ENCODE results near the gene BLOC1S2.
"Not testable (repeated sequence)": the region's sequence is repeated elsewhere in the genome, so short reads cannot be mapped to it uniquely, and the experiment has no call there.

Gene BLOC1S2

DNA sequence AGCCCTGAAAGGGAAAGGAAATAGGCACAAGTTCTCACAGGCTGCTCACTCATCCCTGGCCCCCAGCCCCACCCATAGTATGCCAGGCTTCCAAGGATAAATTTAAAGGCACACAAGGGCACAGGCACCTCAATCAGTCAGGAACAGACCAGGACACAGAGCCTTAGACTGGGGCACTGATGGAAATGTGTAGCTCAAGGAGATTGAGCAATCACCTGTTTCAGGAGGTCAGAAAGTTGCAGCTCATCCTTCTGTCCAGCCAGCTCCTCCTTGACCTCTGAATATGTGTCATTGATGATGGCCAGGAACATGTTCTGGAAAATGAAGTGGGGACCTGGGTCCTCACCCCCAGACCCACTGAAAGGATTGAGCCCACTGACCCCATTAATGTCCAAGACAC is 6.6 kb upstream of the BLOC1S2 start:
- Histone ChIP-seq H3K27ac (ENCODE audit: low read depth, low read length) (no peak overlapping the region), H3K4me3 (ENCODE audit: low read depth in 1 of 2, low read length in 2 of 2) (no peak overlapping the region), H3K9me3 (ENCODE audit: control insufficient read depth in 1 of 2, low read length in 2 of 2) (no peaks in the 10 kb centered on the region), H3K4me1 (ENCODE audit: control insufficient read depth in 1 of 2, insufficient read depth in 2 of 2, low read length in 2 of 2) (peaks cover 0 to 5% of the 10 kb centered on the region in 2 donors), H3K9ac (ENCODE audit: low read depth in 1 of 2, low read length in 2 of 2) (no peak overlapping the region), H3K27me3 (ENCODE audit: control insufficient read depth in 1 of 2, insufficient read depth in 2 of 2, low read length in 2 of 2) (no peaks in the 10 kb centered on the region), H3K36me3 (ENCODE audit: control insufficient read depth in 1 of 2, insufficient read depth in 2 of 2, low read length in 2 of 2) (no peaks in the 10 kb centered on the region)

GRCh38 chr10:100292300-100292699 is 5.8 kb upstream of the BLOC1S2 start:
- H3K36me3 ChIP-seq (ENCODE audit: control insufficient read depth in 1 of 2, insufficient read depth in 2 of 2, low read length in 2 of 2); H3K27ac ChIP-seq (ENCODE audit: low read depth, low read length); H3K9me3 ChIP-seq (ENCODE audit: control insufficient read depth in 1 of 2, low read length in 2 of 2); H3K4me1 ChIP-seq (ENCODE audit: control insufficient read depth in 1 of 2, insufficient read depth in 2 of 2, low read length in 2 of 2); H3K4me3 ChIP-seq (ENCODE audit: low read depth in 1 of 2, low read length in 2 of 2); H3K27me3 ChIP-seq (ENCODE audit: control insufficient read depth in 1 of 2, insufficient read depth in 2 of 2, low read length in 2 of 2); H3K9ac ChIP-seq (ENCODE audit: low read depth in 1 of 2, low read length in 2 of 2): not testable (repeated sequence)

DNA sequence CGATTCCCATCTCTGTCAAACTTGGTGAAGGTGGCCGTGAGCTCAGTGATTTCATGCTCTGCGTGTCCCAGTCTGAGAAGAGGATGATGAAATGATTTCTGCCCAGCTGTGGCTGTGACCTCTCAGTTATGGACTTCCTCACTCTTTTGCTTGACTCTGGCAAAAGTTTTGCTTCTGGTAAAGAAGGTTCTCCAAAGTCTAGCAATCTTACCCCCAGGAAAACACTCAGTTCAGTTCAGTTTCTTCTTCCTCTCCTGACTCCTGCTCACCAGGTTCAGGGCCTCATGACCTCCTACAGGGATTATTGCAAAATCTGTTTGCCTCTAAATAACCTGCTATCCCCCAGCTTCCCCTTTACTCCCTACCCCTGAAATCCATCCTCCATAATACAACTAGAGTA is 4.9 kb upstream of the BLOC1S2 start:
- Histone ChIP-seq H3K27ac (ENCODE audit: low read depth, low read length) (no peak overlapping the region), H3K9me3 (ENCODE audit: control insufficient read depth in 1 of 2, low read length in 2 of 2) (no peaks in the 10 kb centered on the region), H3K9ac (ENCODE audit: low read depth in 1 of 2, low read length in 2 of 2) (no peak overlapping the region), H3K4me3 (ENCODE audit: low read depth in 1 of 2, low read length in 2 of 2) (no peak overlapping the region), H3K27me3 (ENCODE audit: control insufficient read depth in 1 of 2, insufficient read depth in 2 of 2, low read length in 2 of 2) (no peaks in the 10 kb centered on the region), H3K36me3 (ENCODE audit: control insufficient read depth in 1 of 2, insufficient read depth in 2 of 2, low read length in 2 of 2) (no peaks in the 10 kb centered on the region), H3K4me1 (ENCODE audit: control insufficient read depth in 1 of 2, insufficient read depth in 2 of 2, low read length in 2 of 2) (peaks cover 7 to 13% of the 10 kb centered on the region in 2 donors)

DNA sequence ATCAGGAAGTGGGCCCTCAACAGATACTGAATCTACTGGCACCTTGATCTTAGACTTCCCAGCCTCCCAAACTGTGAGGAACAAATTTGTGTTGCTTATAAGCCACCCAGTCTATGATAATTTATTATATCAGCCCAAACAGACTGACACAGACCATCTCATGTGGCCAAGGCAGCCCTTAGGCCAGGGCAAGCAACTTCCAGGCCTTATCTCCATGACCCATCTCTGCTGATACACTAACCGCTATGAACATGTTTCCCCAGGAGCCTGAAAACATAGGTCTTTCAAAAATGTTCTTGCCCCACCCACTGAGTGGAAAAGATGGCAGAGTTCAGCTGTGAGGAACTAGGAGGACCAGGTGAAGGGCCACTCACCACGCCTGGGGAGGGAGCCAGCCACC is 3.2 kb upstream of the BLOC1S2 start:
- Histone ChIP-seq H3K9me3 (ENCODE audit: control insufficient read depth in 1 of 2, low read length in 2 of 2) (no peaks in the 10 kb centered on the region), H3K36me3 (ENCODE audit: control insufficient read depth in 1 of 2, insufficient read depth in 2 of 2, low read length in 2 of 2) (no peaks in the 10 kb centered on the region), H3K27me3 (ENCODE audit: control insufficient read depth in 1 of 2, insufficient read depth in 2 of 2, low read length in 2 of 2) (no peaks in the 10 kb centered on the region), H3K27ac (ENCODE audit: low read depth, low read length) (no peak overlapping the region), H3K9ac (ENCODE audit: low read depth in 1 of 2, low read length in 2 of 2) (no peak overlapping the region), H3K4me3 (ENCODE audit: low read depth in 1 of 2, low read length in 2 of 2) (no peak overlapping the region), H3K4me1 (ENCODE audit: control insufficient read depth in 1 of 2, insufficient read depth in 2 of 2, low read length in 2 of 2) (peaks cover 15 to 20% of the 10 kb centered on the region in 2 donors)

DNA sequence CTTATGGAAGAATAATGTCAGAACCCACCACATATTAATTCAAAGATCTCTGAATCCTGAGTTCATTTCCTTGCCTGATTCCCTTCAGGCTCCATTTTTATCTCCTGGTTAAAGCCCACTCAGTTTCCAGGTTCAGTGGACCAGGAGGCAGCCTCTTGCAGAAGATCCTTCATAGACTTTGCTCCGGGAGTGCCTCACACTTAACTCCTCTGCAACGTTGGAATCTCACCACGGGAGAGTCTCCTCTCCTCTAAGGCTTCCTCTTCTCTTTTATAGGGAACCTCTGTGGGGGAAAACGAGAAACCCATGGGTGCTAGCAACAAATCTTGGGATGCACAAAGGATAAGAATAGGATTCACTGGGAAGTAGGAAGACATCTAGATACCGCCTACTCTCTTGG is 1.7 kb upstream of the BLOC1S2 start:
- peaks cover 0 to 2% of the 10 kb centered on the region in 2 donors for H3K36me3 ChIP-seq (ENCODE audit: control insufficient read depth in 1 of 2, insufficient read depth in 2 of 2, low read length in 2 of 2)
- H3K27ac ChIP-seq (ENCODE audit: low read depth, low read length), result no peak overlapping the region
- peaks cover 15 to 20% of the 10 kb centered on the region in 2 donors for H3K4me1 ChIP-seq (ENCODE audit: control insufficient read depth in 1 of 2, insufficient read depth in 2 of 2, low read length in 2 of 2)
- H3K4me3 ChIP-seq (ENCODE audit: low read depth in 1 of 2, low read length in 2 of 2), result no peak overlapping the region
- no peaks in the 10 kb centered on the region for H3K9me3 ChIP-seq (ENCODE audit: control insufficient read depth in 1 of 2, low read length in 2 of 2)
- H3K27me3 ChIP-seq (ENCODE audit: control insufficient read depth in 1 of 2, insufficient read depth in 2 of 2, low read length in 2 of 2), result no peaks in the 10 kb centered on the region
- no peak overlapping the region for H3K9ac ChIP-seq (ENCODE audit: low read depth in 1 of 2, low read length in 2 of 2)

DNA sequence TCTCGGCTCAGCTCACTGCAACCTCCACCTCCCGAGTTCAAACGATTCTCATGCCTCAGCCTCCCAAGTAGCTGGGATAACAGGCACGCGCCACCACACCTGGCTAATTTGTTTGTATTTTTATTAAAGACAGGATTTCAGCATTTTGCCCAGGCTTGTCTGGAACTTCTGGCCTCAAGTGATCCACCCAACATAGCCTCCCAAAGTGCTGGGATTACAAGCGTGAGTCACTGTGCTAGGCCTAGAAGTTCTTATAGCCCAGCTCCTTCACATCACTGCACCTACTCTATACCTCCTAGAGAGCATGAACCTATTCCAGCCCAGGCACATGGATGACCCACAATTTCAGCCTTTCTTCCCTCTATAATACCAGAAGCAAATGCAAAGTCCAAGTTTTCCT is 1.3 kb upstream of the BLOC1S2 start:
- H3K4me1 ChIP-seq (ENCODE audit: control insufficient read depth in 1 of 2, insufficient read depth in 2 of 2, low read length in 2 of 2), result peaks cover 15 to 20% of the 10 kb centered on the region in 2 donors
- H3K36me3 ChIP-seq (ENCODE audit: control insufficient read depth in 1 of 2, insufficient read depth in 2 of 2, low read length in 2 of 2), result peaks cover 0 to 5% of the 10 kb centered on the region in 2 donors
- no peaks in the 10 kb centered on the region for H3K9me3 ChIP-seq (ENCODE audit: control insufficient read depth in 1 of 2, low read length in 2 of 2)
- H3K4me3 ChIP-seq (ENCODE audit: low read depth in 1 of 2, low read length in 2 of 2), result no peak overlapping the region
- no peak overlapping the region for H3K27ac ChIP-seq (ENCODE audit: low read depth, low read length)
- H3K27me3 ChIP-seq (ENCODE audit: control insufficient read depth in 1 of 2, insufficient read depth in 2 of 2, low read length in 2 of 2), result no peaks in the 10 kb centered on the region
- no peak overlapping the region for H3K9ac ChIP-seq (ENCODE audit: low read depth in 1 of 2, low read length in 2 of 2)

DNA sequence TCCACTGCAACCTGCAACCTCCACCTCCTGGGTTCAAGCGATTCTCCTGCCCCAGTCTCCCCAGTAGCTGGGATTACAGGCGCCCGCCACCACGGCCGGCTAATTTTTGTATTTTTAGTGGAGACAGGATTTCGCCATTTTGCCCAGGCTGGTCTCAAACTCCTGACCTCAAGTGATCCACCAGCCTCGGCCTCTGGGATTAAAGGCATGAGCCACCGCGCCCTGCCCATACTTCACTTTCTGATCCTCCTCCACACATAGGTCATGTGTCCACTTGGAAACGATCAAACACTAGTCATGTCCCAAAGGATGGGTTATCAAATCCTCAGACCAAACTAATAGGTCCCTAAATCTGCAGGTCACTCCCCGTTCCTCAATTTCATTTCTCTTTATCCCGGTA is 1.2 kb downstream of the BLOC1S2 start:
- not testable (repeated sequence) for H3K9me3 ChIP-seq (ENCODE audit: control insufficient read depth in 1 of 2, low read length in 2 of 2); H3K27me3 ChIP-seq (ENCODE audit: control insufficient read depth in 1 of 2, insufficient read depth in 2 of 2, low read length in 2 of 2); H3K27ac ChIP-seq (ENCODE audit: low read depth, low read length)
- peaks cover 5 to 13% of the 10 kb centered on the region in 2 donors for H3K36me3 ChIP-seq (ENCODE audit: control insufficient read depth in 1 of 2, insufficient read depth in 2 of 2, low read length in 2 of 2)
- peak overlapping the region; percentile 84 to 87 for H3K9ac ChIP-seq (ENCODE audit: low read depth in 1 of 2, low read length in 2 of 2)
- peak overlapping the region; percentile 98 to 99 for H3K4me3 ChIP-seq (ENCODE audit: low read depth in 1 of 2, low read length in 2 of 2)
- H3K4me1 ChIP-seq (ENCODE audit: control insufficient read depth in 1 of 2, insufficient read depth in 2 of 2, low read length in 2 of 2), result peaks cover 15 to 20% of the 10 kb centered on the region in 2 donors

GRCh38 chr10:100282907-100283306 is 3.6 kb downstream of the BLOC1S2 start:
- Histone ChIP-seq H3K27ac (ENCODE audit: low read depth, low read length) (no peak overlapping the region), H3K4me1 (ENCODE audit: control insufficient read depth in 1 of 2, insufficient read depth in 2 of 2, low read length in 2 of 2) (peaks cover 13 to 15% of the 10 kb centered on the region in 2 donors), H3K36me3 (ENCODE audit: control insufficient read depth in 1 of 2, insufficient read depth in 2 of 2, low read length in 2 of 2) (peaks cover 8 to 29% of the 10 kb centered on the region in 2 donors), H3K9ac (ENCODE audit: low read depth in 1 of 2, low read length in 2 of 2) (no peak overlapping the region), H3K4me3 (ENCODE audit: low read depth in 1 of 2, low read length in 2 of 2) (no peak overlapping the region), H3K27me3 (ENCODE audit: control insufficient read depth in 1 of 2, insufficient read depth in 2 of 2, low read length in 2 of 2) (no peaks in the 10 kb centered on the region), H3K9me3 (ENCODE audit: control insufficient read depth in 1 of 2, low read length in 2 of 2) (no peaks in the 10 kb centered on the region)

DNA sequence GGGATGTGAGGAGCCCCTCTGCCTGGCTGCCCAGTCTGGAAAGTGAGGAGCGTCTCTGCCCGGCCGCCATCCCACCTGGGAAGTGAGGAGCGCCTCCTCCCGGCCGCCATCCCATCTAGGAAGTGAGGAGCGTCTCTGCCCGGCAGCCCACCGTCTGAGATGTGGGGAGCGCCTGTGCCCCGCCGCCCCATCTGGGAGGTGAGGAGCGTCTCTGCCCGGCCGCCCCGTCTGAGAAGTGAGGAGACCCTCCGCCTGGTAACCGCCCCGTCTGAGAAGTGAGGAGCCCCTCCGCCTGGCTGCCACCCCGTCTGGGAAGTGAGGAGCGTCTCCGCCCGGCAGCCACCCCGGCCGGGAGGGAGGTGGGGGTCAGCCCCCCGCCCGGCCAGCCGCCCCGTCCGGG is 9.5 kb downstream of the BLOC1S2 start:
- not testable (repeated sequence) for H3K9me3 ChIP-seq (ENCODE audit: control insufficient read depth in 1 of 2, low read length in 2 of 2); H3K9ac ChIP-seq (ENCODE audit: low read depth in 1 of 2, low read length in 2 of 2); H3K4me1 ChIP-seq (ENCODE audit: control insufficient read depth in 1 of 2, insufficient read depth in 2 of 2, low read length in 2 of 2); H3K27ac ChIP-seq (ENCODE audit: low read depth, low read length); H3K4me3 ChIP-seq (ENCODE audit: low read depth in 1 of 2, low read length in 2 of 2); H3K27me3 ChIP-seq (ENCODE audit: control insufficient read depth in 1 of 2, insufficient read depth in 2 of 2, low read length in 2 of 2)
- H3K36me3 ChIP-seq (ENCODE audit: control insufficient read depth in 1 of 2, insufficient read depth in 2 of 2, low read length in 2 of 2), result peaks cover 11 to 29% of the 10 kb centered on the region in 2 donors

DNA sequence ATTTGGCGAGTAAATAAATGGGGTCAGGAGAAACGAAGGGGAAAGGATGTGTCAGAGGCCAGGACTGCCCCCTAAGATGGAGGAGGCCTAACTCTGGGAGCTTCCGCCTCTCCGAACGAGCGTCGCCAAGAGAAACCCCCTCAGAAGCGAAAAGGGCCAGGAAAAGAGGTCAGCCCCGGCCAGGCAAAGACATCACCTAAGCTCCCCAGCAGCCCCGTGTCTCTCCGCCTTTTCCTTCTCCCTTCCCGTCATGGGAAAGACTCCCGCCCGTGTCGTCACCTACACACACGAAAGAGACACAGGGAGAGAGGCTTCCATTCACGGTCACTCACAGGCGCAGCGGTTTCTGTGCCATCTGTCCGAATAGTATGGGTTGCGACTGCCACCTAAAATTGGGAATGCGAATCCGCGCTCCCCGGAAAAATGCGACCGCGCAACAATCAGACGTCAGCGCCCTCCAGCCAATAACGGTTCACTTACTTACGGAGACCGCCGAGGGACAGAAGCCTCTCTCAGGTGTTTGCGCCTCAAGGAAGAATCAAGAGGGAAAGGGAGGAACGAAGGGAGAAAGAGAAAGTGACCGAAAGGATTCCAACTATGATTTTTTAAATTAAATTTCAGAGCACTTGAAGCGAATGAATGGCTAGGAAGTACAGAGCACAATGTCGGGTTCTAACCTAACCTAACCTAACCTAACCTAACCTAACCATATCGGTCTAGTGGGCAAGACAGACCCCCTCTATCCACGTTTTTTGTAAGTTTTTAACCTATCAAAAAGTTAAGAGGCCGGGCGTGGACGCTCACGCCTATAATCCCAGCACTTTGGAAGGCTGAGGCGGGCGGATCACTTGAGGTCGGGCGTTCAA is 19.0 kb downstream of the BLOC1S2 start, which contains the start of gene CWF19L1:
Gene CWF19L1 (minus strand): TSS at position 400 of the 866 bp plus-strand sequence. CDS start 45 bp downstream, at position 355.
- H3K9me3 ChIP-seq (ENCODE audit: control insufficient read depth in 1 of 2, low read length in 2 of 2), result no peaks in the 10 kb centered on the region
- H3K36me3 ChIP-seq (ENCODE audit: control insufficient read depth in 1 of 2, insufficient read depth in 2 of 2, low read length in 2 of 2), result no peaks in the 10 kb centered on the region
- peaks cover 0 to 12% of the 10 kb centered on the region in 2 donors for H3K4me1 ChIP-seq (ENCODE audit: control insufficient read depth in 1 of 2, insufficient read depth in 2 of 2, low read length in 2 of 2)
- no peaks in the 10 kb centered on the region for H3K27me3 ChIP-seq (ENCODE audit: control insufficient read depth in 1 of 2, insufficient read depth in 2 of 2, low read length in 2 of 2)
- H3K9ac ChIP-seq (ENCODE audit: low read depth in 1 of 2, low read length in 2 of 2), result peak within 1 kb of the TSS; percentile 93 to 95
- H3K27ac ChIP-seq (ENCODE audit: low read depth, low read length), result peak within 1 kb of the TSS; percentile 58
- H3K4me3 ChIP-seq (ENCODE audit: low read depth in 1 of 2, low read length in 2 of 2), result peak within 1 kb of the TSS; percentile 100

All from duodenal mucosa (tissue), 2 donors.